SW 1271 (cell line): ENCODE data around the gene PTPRJ.

ENCODE experiments used
- DNase-seq, 2 experiments: peaks; one replicate each; lab custom pipeline; 2025; lab: John Stamatoyannopoulos, UW

Gene PTPRJ

GRCh38 chr11:48093795-48094642 is 113.7 kb downstream of the PTPRJ start:
- no peak for DNase-seq

GRCh38 chr11:48094643-48095339 is 114.4 kb downstream of the PTPRJ start:
- no peak for DNase-seq

- no peak for DNase-seq
Observed at GRCh38 chr11:48095779-48096470, 115.6 kb downstream of the PTPRJ start.

- DNase-seq, result no peak
Observed at GRCh38 chr11:48096588-48097525, 116.5 kb downstream of the PTPRJ start.

GRCh38 chr11:48098024-48098423 is 117.7 kb downstream of the PTPRJ start:
- no peak for DNase-seq

- DNase-seq, result no peak
Observed at GRCh38 chr11:48099916-48100446, 119.6 kb downstream of the PTPRJ start.

- no peak for DNase-seq
Observed at GRCh38 chr11:48101044-48101733, 120.8 kb downstream of the PTPRJ start.

GRCh38 chr11:48101958-48102357 is 121.6 kb downstream of the PTPRJ start:
- DNase-seq, result no peak

GRCh38 chr11:48103621-48104567 is 123.5 kb downstream of the PTPRJ start:
- DNase-seq, result no peak

GRCh38 chr11:48104568-48104924 is 124.2 kb downstream of the PTPRJ start:
- no peak for DNase-seq

- DNase-seq, result no peak
Observed at GRCh38 chr11:48105096-48105990, 125.0 kb downstream of the PTPRJ start.

- DNase-seq, result no peak
Observed at GRCh38 chr11:48106166-48106565, 125.8 kb downstream of the PTPRJ start.

- DNase-seq, result peak in 1 of 2 experiments; percentile 72
Observed at GRCh38 chr11:48107188-48107704, 126.9 kb downstream of the PTPRJ start.

- DNase-seq, result no peak
Observed at GRCh38 chr11:48108231-48109045, 128.1 kb downstream of the PTPRJ start.

- DNase-seq, result peak; percentile 26 to 62
Observed at GRCh38 chr11:48109046-48109666, 128.8 kb downstream of the PTPRJ start.

- DNase-seq, result no peak
Observed at GRCh38 chr11:48110509-48110766, 130.1 kb downstream of the PTPRJ start.

GRCh38 chr11:48111891-48112290 is 131.5 kb downstream of the PTPRJ start:
- no peak for DNase-seq
